H54 (cell line): ENCODE results near the gene GSDMA.
"Not testable (repeated sequence)": the region's sequence is repeated elsewhere in the genome, so short reads cannot be mapped to it uniquely, and the experiment has no call there.

Experiments used
- DNase-seq: peaks from one replicate; pipeline ENCODE4 v3.0.0; 2011; ENCODE audit warnings: low spot score, mixed read lengths; ENCODE audit not compliant: insufficient read length
- FAIRE-seq: peaks from 3 replicates; lab custom pipeline; 2011; peaks lifted over from hg19 to GRCh38; lab: Jason Lieb, UNC
- POLR2A ChIP-seq: IDR thresholded peaks from 2 replicates; pipeline ENCODE4 v1.6.1; 2011; ENCODE audit warnings: low read depth, mild to moderate bottlenecking, low read length

GSDMA gene

DNA sequence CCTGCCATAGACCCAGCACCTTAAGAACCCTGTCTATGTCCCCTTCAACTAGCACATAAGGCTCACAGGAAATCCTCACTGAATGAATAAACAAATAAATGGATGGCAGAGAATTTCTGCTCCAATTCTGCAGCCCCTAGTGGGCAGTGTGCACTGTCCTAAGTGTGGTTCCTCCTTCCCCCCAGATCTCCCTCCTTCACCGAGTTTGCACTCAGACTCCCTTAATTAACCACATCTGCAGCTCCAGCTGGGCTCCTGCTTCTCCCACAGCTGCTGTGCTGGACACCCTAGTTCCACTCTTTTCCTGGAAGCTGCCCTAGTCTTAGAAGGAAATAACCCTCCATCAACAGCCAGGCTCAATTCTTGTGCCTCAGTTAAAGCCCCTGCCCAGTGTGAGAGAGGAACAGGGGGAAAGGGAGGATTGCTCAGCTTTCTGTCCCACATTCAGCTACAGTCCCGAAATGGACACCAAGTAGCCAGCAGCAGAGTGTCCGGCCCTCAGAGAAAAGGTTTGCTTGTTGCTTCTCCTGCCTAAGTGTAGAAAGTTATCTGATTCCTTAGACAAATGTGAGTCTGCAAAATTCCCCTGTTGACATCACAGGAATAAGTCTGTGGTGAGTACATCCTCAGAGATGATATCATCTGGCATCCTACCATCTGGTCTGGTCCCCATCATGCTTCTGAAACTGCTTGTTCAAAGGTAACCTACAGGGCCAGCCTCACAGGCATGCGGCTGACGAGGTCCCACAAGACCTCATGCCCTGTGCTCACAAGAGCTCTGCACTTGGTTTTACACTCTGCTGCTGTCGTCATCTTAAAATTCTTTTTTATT lies 23.0 kb upstream of the GSDMA start:
- no peak for FAIRE-seq

GRCh38 chr17:39943702-39944392 lies 19.0 kb upstream of the GSDMA start:
- TF ChIP-seq POLR2A: no peak
- FAIRE-seq: no peak
- no peak for DNase-seq

More for the DNA sequence above, 23.0 kb upstream of the GSDMA start:
- DNase-seq: peak; percentile 72
- no peak for TF ChIP-seq POLR2A

DNA sequence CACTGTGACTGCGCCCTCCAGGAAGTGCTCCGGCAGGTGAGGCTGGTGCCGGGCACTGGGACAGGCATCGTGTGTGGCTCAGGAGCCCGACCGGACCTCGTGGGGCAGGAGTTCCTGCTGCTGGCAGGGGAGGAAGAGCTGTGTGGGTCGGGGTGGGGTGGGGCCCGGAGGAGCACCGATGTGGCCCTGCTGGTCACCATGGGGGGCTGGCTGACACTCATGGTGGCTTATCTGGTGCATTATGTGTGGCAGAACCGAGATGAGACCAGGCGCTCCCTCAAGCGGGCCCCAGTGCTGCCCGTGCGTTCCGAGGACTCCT lies 18.5 kb upstream of the GSDMA start:
- FAIRE-seq (no peak), DNase-seq (no peak)
- no peak for TF ChIP-seq POLR2A

- TF ChIP-seq POLR2A: no peak
- FAIRE-seq (no peak), DNase-seq (no peak)
Observed at GRCh38 chr17:39946551-39947330, 16.1 kb upstream of the GSDMA start.

- not testable (repeated sequence) for DNase-seq, FAIRE-seq
Observed at GRCh38 chr17:39948489-39948828, 14.3 kb upstream of the GSDMA start.

DNA sequence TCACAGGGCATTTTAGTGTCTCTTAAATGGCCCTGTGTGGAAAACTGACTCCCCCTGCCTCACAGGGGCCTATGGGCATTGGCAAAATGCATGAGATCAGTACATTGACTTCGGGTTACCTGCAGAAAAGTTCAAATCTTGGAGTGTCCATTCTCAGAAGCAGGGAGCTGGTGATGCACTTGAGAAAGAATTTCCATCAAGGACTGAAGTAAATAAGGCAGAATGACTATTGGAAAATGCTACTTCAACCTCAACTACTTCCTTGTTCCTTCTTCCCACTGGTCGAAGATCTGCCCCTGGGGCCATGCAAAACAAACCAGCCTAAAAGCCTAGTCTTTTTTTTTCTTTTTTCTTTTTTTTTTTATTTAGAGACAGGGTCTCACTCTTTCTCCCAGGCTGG lies 13.8 kb upstream of the GSDMA start:
- FAIRE-seq (no peak), DNase-seq (no peak)
- TF ChIP-seq POLR2A: no peak

DNA sequence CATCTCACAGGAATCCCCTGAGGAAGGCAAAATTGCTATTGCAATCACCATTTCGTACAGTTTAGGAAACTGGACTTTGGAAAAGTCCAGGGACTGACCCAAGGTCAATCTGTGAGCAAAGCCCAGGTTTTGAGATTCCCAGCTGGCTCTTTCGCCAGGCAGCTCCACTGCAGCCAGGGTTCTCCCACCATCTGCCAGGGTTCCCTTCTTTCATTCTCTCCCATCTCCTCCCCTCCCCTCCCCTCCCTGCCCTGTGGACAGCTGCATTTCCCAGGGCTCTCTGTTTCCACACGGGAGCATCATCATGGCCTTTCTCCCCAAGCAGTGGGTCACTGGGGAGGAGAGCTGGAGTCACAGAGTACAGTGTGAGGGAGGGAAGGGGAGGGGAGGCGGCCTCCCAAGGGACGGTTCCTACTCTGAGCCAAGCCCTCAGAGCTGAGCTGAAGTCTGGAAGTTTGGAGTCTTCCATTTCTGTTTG lies 11.9 kb upstream of the GSDMA start:
- FAIRE-seq (no peak), DNase-seq (no peak)
- no peak for TF ChIP-seq POLR2A

DNA sequence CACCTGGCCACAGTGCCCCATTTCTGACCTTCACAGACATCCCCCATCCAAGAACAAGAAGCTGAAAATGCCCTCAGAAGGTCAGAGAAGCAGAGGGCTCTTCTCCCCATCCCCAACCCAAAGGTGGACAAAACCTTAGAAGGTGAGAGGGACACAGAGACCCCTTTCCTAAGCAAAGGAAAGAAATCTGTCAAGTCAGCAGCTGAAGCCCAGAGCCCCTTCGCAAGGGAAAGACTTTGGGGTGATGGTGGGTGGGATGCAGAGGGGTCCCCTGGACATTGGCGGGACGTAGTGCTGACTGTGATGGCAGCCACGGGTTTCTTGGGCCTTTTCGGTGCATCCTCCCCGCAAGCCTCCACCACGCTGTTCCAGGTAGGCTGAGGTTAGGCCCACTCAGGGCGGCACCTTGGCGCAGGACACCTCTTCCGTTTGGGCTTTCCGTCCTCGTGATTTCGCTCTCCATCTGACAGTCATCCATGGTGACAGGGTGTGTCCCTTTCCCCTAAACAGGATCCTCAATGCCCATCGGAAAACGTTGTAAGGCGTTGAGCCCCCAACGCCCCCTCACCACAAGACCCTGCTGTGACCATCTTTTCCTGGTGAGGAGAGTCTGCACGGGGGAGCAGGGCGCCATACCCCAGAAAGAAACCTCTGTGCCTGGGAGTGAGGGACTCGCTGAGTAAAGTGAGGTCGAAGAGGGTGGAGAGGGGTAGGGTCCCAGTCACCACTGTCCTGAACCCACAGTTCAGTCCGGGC lies 10.7 kb upstream of the GSDMA start:
- FAIRE-seq (no peak), DNase-seq (no peak)
- TF ChIP-seq POLR2A: no peak

DNA sequence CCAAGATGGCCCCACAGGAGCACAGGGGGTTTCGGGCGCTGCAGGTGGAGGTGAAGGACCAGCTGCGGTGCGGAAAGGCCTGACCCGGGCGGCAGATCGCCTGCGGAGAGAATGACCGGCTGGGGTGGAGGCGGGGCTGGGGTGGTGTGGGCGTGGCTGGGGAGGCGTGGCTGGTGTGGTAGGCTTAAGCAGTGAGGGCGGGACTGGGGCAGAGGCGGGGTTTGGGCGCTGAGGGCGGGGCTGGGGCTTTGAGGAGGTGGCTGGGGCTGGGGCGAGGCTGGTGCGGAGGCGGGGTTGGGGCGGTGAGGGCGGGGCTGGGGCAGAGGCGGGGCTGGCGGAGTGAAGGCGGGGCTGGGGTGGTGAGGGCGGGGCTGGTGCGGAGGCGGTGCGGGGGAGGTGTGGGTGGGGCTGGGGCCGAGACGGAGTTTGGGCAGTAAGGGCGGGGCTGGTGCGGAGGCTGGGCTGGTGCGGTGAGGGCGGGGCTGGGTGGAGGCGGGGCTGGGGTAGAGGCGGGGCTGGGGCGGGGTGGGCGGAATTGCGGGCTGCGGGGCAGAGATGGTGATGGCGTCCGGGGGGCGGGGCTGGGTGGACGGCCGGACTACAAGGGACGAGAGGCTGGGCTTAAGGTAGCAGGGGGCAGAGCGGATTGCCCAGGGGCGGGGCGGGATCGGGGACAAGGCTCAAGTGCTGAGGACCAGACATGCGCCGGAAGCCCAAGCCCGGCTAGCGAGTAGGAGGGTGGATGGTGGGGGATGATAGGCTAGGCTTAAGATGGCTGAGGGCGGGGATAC lies 9.9 kb upstream of the GSDMA start:
- TF ChIP-seq POLR2A: peak; percentile 59
- FAIRE-seq: no peak
- peak; percentile 95 for DNase-seq

DNA sequence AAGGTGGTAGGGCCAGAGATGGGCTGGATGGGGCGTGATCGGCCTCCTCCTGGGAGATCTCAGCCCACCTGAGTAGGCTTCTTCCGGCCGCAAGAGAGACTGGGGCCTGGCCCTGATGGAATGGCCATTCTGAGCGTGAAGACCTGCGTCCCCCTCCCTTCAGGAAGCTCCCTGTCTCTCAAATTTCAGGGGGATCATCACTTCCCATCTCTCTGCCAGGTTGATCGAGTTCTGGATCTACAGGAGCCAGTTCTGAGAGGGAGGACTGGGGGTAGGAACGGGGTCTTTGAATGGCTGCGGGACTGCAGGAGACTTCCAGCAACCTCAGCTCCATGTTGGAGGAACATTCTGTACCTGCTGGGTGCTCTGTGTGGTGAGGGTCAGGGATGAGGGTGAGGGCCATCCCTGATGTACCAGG lies 9.3 kb upstream of the GSDMA start:
- no peak for FAIRE-seq
- DNase-seq: no peak
- TF ChIP-seq POLR2A: no peak

DNA sequence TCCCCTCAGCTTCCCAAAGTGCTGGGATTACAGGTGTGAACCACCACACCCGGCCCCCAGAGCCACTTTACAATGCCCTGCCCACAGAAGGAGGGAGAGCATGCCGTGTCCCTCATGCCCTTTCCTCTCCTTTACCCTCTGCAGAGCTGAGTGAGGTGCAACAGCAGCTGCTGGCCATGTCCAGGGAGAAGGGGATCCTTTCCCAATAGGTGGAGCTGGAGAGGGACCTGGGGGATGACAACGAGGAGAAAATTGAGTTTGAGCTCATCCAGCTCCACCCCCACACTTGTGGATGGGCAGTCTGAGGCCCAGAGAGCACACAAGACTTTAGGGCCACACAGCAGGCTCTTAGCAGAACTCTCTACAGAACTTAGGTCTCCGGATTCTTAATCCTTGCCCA lies 7.9 kb upstream of the GSDMA start:
- DNase-seq (no peak), FAIRE-seq (no peak)
- no peak for TF ChIP-seq POLR2A

DNA sequence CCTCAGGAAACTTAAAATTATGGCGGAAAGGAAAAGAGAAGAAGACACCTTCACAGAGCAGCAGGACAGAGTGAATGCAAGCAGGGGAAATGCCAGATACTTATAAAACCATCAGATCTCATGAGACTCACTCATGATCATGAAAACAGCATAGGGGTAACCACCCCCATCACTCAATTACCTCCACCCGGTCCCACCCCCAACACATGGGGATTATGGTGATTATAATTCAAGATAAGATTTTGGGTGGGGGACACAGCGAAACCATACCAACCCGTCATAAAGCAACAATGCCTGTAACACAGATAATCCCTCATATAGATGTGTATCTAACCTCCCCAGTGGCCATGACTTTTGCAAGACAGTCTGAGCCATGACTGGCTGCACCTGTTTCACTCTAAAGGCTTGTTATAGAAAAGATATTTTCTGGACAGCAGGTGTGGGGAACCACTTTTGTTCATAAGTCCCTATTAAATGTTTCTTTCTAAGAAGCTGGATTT lies 7.0 kb upstream of the GSDMA start:
- FAIRE-seq: no peak

More for the DNA sequence above, 7.0 kb upstream of the GSDMA start:
- no peak for DNase-seq
- TF ChIP-seq POLR2A: no peak
